Liver (tissue), 9 donors: ENCODE measurements around the gene UBAP2. TPM values are rescaled to one million over a fixed set of nuclear protein-coding genes. Genes with fewer than 3 reads are reported as not detected.

Source experiments
- DNase-seq: peaks from one replicate; pipeline ENCODE4 v3.0.0-alpha.2; 2017; ENCODE audit warnings: low spot score
- H3K27ac ChIP-seq, 2 donors: one replicate each; pipeline ENCODE4 v1.7.0; 2013; ENCODE audit warnings: inconsistent platforms in 2 of 2, low read length in 2 of 2, control low read depth in 1 of 2, low read depth in 1 of 2, mild to moderate bottlenecking in 1 of 2
- H3K27me3 ChIP-seq, 4 donors: one replicate each; pipeline versions ENCODE4 v1.6.1 to v1.7.0; 2013; ENCODE audit warnings: low read length in 3 of 4, inconsistent platforms in 1 of 4, mild to moderate bottlenecking in 1 of 4, moderate library complexity in 1 of 4; ENCODE audit not compliant: control insufficient read depth in 4 of 4, insufficient read depth in 4 of 4
- H3K36me3 ChIP-seq, 4 donors: one replicate each; pipeline versions ENCODE4 v1.6.1 to v1.7.0; 2013; ENCODE audit warnings: low read length in 3 of 4, mild to moderate bottlenecking in 3 of 4, low read depth in 1 of 4, moderate library complexity in 1 of 4; ENCODE audit not compliant: control insufficient read depth in 4 of 4, insufficient read depth in 3 of 4
- H3K4me1 ChIP-seq, 4 donors: one replicate each; pipeline versions ENCODE4 v1.6.1 to v1.7.0; 2013; ENCODE audit warnings: low read length in 3 of 4, mild to moderate bottlenecking in 3 of 4, moderate library complexity in 1 of 4; ENCODE audit not compliant: control insufficient read depth in 4 of 4, insufficient read depth in 4 of 4
- H3K4me3 ChIP-seq, 3 donors: one replicate each; pipeline versions ENCODE4 v1.6.1 to v1.7.0; 2013; ENCODE audit warnings: low read length in 3 of 3, control low read depth in 1 of 3, low read depth in 1 of 3, mild to moderate bottlenecking in 1 of 3
- H3K9ac ChIP-seq, 2 donors: one replicate each; pipeline ENCODE4 v1.7.0; 2013; ENCODE audit warnings: low read length in 2 of 2, mild to moderate bottlenecking in 2 of 2, moderate library complexity in 2 of 2, control low read depth in 1 of 2, low read depth in 1 of 2
- H3K9me3 ChIP-seq, 4 donors: one replicate each; pipeline versions ENCODE4 v1.6.1 to v1.7.0; 2013; ENCODE audit warnings: low read length in 3 of 4; ENCODE audit not compliant: control insufficient read depth in 4 of 4
- ATF3 ChIP-seq: IDR thresholded peaks from 2 replicates; pipeline ENCODE4 v1.6.1; 2016; ENCODE audit warnings: antibody characterized with exemption
- EGR1 ChIP-seq, 2 donors: IDR thresholded peaks; 2 replicates each; pipeline ENCODE4 v1.6.1; 2016 to 2018; ENCODE audit warnings: antibody characterized with exemption in 2 of 2, low read depth in 2 of 2
- FOXA1 ChIP-seq: IDR thresholded peaks from 2 replicates; pipeline ENCODE4 v1.6.1; 2016; ENCODE audit warnings: antibody characterized with exemption
- JUND ChIP-seq, 2 donors: IDR thresholded peaks; 2 replicates each; pipeline ENCODE4 v1.6.1; 2016; ENCODE audit warnings: antibody characterized with exemption in 2 of 2
- MAX ChIP-seq: IDR thresholded peaks from 2 replicates; pipeline ENCODE4 v1.6.1; 2016; ENCODE audit warnings: antibody characterized with exemption
- NR2F2 ChIP-seq: IDR thresholded peaks from 2 replicates; pipeline ENCODE4 v1.6.1; 2016; ENCODE audit warnings: antibody characterized with exemption
- RXRA ChIP-seq, 2 donors: IDR thresholded peaks; 2 replicates each; pipeline ENCODE4 v1.6.1; 2017 to 2018; ENCODE audit warnings: antibody characterized with exemption in 2 of 2, mild to moderate bottlenecking in 1 of 2
- SP1 ChIP-seq: IDR thresholded peaks from 2 replicates; pipeline ENCODE4 v1.6.1; 2018; ENCODE audit warnings: antibody characterized with exemption, mild to moderate bottlenecking
- TAF1 ChIP-seq: conservative IDR thresholded peaks from 2 replicates; pipeline ENCODE4 v1.6.1; 2016; ENCODE audit warnings: antibody characterized with exemption, mild to moderate bottlenecking
- YY1 ChIP-seq: IDR thresholded peaks from 2 replicates; pipeline ENCODE4 v1.6.1; 2016; ENCODE audit warnings: antibody characterized with exemption, mild to moderate bottlenecking
- ZBTB33 ChIP-seq: IDR thresholded peaks from 2 replicates; pipeline ENCODE4 v1.6.1; 2016; ENCODE audit warnings: antibody characterized with exemption
- WGBS: extraction: QIAGEN DNeasy Blood & Tissue Kit; methylation state at CpG from one replicate; pipeline ENCODE4 v1.1.7; 2013; 5-methylcytosine and 5-hydroxymethylcytosine counted together
- polyA plus RNA-seq, 2 donors: library from polyadenylated mRNA; stranded (reverse) in 1 of 2; unstranded in 1 of 2; fragments of 200-250 nt in 1 of 2; fragments of >200 nt in 1 of 2; fragmentation: Nextera tagmentation in 1 of 2; extraction: Ambion mirVana in 1 of 2; gene quantifications; one replicate each; pipeline versions ENCODE4 v1.2.1 to v1.2.3, GENCODE V29; 2013 to 2015
- total RNA-seq, 2 donors: library from RNA; depleted of rRNA; stranded (reverse); fragments of >200 nt; gene quantifications; one replicate each; pipeline ENCODE4 v1.2.3, GENCODE V29; 2014
- TF ChIP-seq, protein P1 (sequence below): IDR thresholded peaks from 2 replicates; pipeline ENCODE4 v1.6.1; 2016; ENCODE audit warnings: antibody characterized with exemption, mild to moderate bottlenecking
- donor health status: healthy.
- donor health status: healthy.
- donor health status: healthy.
- donor health status: healthy.
- donor health status: healthy.

Gene UBAP2
- total and polyA plus RNA-seq, 4 donors = 5.4 to 12.6 (median 8.3) TPM

- no peak overlapping the region for H3K9ac ChIP-seq
- no peak overlapping the region for H3K4me3 ChIP-seq
- DNase-seq = no peak
- no peaks in the 10 kb centered on the region for H3K9me3 ChIP-seq
- no peaks in the 10 kb centered on the region for H3K4me1 ChIP-seq
- no peaks in the 10 kb centered on the region for H3K27me3 ChIP-seq
- H3K27ac ChIP-seq = no peak overlapping the region
- peaks cover 17 to 44% (median 37%) of the 10 kb centered on the region in 4 donors for H3K36me3 ChIP-seq
- no peak for TF ChIP-seq JUND (IDR thresholded peaks at IDR 0.05)
- TF ChIP-seq FOXA1 = no peak
- TF ChIP-seq TAF1 = no peak
- TF ChIP-seq MAX = no peak
- no peak for TF ChIP-seq YY1
- no peak for TF ChIP-seq ATF3
- TF ChIP-seq EGR1 (IDR thresholded peaks at IDR 0.05; ENCODE audit: low read depth in 2 of 2) = no peak
- TF ChIP-seq RXRA (IDR thresholded peaks at IDR 0.05) = no peak
- TF ChIP-seq ZBTB33 = no peak
- no peak for TF ChIP-seq NR2F2
Measured at GRCh38 chr9:34086864-34087263, 38.2 kb upstream of the UBAP2 start.

DNA sequence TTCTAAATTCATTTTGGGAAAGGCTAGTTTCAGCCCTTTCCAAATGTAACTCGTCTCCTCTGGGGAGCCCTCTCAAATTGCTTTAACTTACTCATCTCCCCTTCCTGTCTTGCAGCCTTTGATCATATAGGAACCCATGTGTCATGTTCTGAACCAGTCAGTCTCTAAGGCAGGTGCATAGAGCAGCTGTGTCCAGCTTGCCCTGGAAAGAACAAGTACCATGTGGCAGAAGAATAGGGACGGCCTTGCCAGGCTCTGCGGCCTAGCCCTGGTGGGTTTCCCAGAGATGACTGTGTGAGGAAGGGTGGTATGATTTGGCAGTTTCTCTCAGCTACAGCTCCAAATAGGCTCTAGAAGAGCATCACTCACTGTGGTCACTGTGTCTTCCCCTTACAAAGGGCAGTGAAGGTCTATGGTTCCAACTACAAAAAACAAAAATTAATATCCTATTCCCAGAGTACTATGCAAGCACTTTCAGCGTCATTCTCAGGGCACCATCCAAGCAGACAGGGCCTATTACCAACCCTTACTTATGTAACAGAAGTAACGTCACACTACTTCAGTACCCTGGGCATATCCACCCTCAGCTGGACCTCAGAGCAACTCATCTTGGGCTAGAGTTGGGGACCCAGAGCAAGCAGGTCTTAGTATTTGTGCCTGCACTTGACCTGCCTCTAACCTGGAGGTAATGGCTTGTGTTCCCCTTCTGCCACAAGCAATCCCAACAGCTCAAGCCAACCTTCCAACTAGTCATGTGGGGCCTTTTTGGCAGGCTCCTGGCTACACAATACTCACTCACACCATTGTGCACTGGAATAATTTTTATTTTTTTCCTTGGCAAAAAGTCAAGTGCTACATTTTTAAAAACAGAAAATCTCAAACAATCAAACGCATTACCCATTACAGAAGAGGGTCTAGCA lies 37.2 kb upstream of the UBAP2 start:
- Histone ChIP-seq H3K4me3 (no peak overlapping the region), H3K36me3 (peaks cover 15 to 41% (median 33%) of the 10 kb centered on the region in 4 donors), H3K27ac (no peak overlapping the region), H3K9me3 (no peaks in the 10 kb centered on the region), H3K4me1 (no peaks in the 10 kb centered on the region), H3K27me3 (no peaks in the 10 kb centered on the region), H3K9ac (no peak overlapping the region)
- DNase-seq = no peak
- 95% methylated on average over 6 of the region's 6 CpGs for WGBS
- no peak for TF ChIP-seq SP1
- no peak for TF ChIP-seq RXRA (IDR thresholded peaks at IDR 0.05)
- TF ChIP-seq TAF1 = no peak
- TF ChIP-seq, protein P1, sequence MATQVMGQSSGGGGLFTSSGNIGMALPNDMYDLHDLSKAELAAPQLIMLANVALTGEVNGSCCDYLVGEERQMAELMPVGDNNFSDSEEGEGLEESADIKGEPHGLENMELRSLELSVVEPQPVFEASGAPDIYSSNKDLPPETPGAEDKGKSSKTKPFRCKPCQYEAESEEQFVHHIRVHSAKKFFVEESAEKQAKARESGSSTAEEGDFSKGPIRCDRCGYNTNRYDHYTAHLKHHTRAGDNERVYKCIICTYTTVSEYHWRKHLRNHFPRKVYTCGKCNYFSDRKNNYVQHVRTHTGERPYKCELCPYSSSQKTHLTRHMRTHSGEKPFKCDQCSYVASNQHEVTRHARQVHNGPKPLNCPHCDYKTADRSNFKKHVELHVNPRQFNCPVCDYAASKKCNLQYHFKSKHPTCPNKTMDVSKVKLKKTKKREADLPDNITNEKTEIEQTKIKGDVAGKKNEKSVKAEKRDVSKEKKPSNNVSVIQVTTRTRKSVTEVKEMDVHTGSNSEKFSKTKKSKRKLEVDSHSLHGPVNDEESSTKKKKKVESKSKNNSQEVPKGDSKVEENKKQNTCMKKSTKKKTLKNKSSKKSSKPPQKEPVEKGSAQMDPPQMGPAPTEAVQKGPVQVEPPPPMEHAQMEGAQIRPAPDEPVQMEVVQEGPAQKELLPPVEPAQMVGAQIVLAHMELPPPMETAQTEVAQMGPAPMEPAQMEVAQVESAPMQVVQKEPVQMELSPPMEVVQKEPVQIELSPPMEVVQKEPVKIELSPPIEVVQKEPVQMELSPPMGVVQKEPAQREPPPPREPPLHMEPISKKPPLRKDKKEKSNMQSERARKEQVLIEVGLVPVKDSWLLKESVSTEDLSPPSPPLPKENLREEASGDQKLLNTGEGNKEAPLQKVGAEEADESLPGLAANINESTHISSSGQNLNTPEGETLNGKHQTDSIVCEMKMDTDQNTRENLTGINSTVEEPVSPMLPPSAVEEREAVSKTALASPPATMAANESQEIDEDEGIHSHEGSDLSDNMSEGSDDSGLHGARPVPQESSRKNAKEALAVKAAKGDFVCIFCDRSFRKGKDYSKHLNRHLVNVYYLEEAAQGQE = no peak
- no peak for TF ChIP-seq NR2F2
